ENCODE data around the gene SLC25A21. TPM values are rescaled to one million over a fixed set of nuclear protein-coding genes. Genes with fewer than 3 reads are reported as not detected.
A peak's percentile ranks its signal among the peaks of the same experiment; 100 is the strongest.
"Not testable (repeated sequence)": the region's sequence is repeated elsewhere in the genome, so short reads cannot be mapped to it uniquely, and the experiment has no call there.

Gene SLC25A21
- polyA plus RNA-seq, 1 experiment: 0.50 TPM

DNA sequence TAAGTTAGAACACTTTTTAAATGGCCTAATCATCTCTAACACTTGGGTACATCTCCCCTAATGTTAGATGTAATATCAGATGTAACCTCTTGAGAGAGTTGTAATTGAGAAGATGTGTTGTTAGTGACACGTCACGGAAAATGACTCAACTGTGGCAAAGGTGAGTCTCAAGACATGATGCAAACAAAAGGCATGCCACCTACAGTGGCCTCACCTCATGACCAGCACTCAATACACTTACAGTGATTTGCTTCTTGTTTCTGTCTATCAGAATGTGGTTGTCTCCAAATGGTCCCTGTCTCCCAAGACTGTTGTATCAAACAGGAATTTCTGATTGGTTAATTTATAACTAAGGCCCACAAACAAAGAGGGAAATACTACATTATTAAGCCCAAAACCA, 91.2 kb downstream of the SLC25A21 start:
- Histone ChIP-seq H3K36me3 (ENCODE audit: control insufficient read depth, insufficient read depth, low read length) (no peaks in the 10 kb centered on the region), H3K27me3 (ENCODE audit: control insufficient read depth, insufficient read depth, low read length) (no peaks in the 10 kb centered on the region), H3K4me3 (ENCODE audit: low read depth, low read length) (no peak overlapping the region)
- ChIA-PET POLR2A (no interaction called here), CTCF (no interaction called here)
- no peak for DNase-seq (ENCODE audit: low read depth)
- TF ChIP-seq, protein P1, sequence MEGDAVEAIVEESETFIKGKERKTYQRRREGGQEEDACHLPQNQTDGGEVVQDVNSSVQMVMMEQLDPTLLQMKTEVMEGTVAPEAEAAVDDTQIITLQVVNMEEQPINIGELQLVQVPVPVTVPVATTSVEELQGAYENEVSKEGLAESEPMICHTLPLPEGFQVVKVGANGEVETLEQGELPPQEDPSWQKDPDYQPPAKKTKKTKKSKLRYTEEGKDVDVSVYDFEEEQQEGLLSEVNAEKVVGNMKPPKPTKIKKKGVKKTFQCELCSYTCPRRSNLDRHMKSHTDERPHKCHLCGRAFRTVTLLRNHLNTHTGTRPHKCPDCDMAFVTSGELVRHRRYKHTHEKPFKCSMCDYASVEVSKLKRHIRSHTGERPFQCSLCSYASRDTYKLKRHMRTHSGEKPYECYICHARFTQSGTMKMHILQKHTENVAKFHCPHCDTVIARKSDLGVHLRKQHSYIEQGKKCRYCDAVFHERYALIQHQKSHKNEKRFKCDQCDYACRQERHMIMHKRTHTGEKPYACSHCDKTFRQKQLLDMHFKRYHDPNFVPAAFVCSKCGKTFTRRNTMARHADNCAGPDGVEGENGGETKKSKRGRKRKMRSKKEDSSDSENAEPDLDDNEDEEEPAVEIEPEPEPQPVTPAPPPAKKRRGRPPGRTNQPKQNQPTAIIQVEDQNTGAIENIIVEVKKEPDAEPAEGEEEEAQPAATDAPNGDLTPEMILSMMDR (IDR thresholded peaks at IDR 0.05; ENCODE audit: insufficient read depth, low read depth, low read length): no peak

- ChIA-PET CTCF (no interaction called here), POLR2A (no interaction called here)
- Histone ChIP-seq H3K27me3 (ENCODE audit: control insufficient read depth, insufficient read depth, low read length) (no peaks in the 10 kb centered on the region), H3K36me3 (ENCODE audit: control insufficient read depth, insufficient read depth, low read length) (no peaks in the 10 kb centered on the region), H3K4me3 (ENCODE audit: low read depth, low read length) (no peak overlapping the region)
- DNase-seq (ENCODE audit: low read depth): peak; percentile 20
- TF ChIP-seq, protein P1 (IDR thresholded peaks at IDR 0.05; ENCODE audit: insufficient read depth, low read depth, low read length): no peak
These were observed 94.3 kb downstream of the SLC25A21 start for GRCh38 chr14:37078131-37078530.

DNA sequence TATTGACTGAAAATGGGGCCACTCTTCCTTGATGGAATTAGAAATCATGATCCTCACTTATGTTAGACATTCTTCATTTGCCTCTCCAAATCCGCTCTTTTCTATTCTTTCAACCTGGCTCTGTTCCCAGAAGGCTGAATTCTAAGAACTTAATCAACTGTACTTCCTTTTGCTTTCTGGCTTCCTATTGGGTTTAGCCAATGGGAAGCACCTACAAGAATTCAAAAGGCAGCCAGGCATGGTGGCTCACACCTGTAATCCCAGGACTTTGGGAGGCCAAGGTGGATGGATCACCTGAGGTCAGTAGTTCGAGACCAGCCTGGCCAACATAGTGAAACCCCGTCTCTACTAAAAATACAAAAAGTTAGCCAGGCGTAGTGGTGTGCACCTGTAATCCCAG, 98.1 kb downstream of the SLC25A21 start:
- DNase-seq (ENCODE audit: low read depth); POLR2A ChIA-PET; H3K27me3 ChIP-seq (ENCODE audit: control insufficient read depth, insufficient read depth, low read length); H3K4me3 ChIP-seq (ENCODE audit: low read depth, low read length); H3K36me3 ChIP-seq (ENCODE audit: control insufficient read depth, insufficient read depth, low read length): not testable (repeated sequence)
- CTCF ChIA-PET: interaction anchor here (0.7 kb wide), 1 partner anchor 58 kb away, joined by 4 read pairs; no protein-coding TSS in a partner anchor

DNA sequence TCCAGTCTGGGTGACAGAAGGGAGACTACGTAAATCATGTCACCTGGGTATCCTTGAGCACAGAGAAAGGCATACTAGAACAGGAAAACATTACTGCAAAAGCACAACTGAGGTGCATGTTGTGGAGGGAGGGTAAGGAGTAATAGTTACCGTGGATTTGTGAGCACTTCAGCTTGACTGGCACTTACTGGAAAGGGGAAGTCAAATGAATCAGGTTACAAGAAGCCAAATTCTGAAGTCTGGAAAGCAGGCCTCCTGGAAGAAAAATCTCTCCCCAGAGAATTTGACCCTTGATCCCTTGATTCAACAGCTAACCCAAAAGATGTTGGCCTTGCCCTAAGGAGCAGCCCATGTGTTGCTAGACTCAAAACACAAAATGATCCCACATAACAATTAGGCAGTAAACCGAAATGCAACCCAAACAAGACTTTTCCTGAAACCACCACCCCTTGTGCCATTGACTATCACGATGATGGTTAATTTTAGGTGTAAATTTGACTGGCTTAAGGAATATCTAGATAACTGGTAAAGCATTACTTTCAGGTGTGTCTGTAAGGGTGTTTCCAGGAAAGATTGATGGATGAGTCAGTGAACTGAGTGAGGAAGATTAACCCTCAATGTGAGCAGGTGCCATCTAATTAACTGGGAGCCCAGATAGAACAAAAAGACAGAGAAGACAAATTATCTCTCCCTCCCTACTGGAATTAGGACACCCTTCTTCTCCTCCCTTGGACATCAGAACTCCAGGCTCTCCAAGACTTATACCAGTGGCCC, 108.8 kb downstream of the SLC25A21 start:
- ChIA-PET CTCF (no interaction called here), POLR2A (no interaction called here)
- Histone ChIP-seq H3K36me3 (ENCODE audit: control insufficient read depth, insufficient read depth, low read length) (no peaks in the 10 kb centered on the region), H3K27me3 (ENCODE audit: control insufficient read depth, insufficient read depth, low read length) (0 out of 2 replicates have a peak, but pooled peaks cover 1% of the 10 kb centered on the region), H3K4me3 (ENCODE audit: low read depth, low read length) (no peak overlapping the region)
- no peak for DNase-seq (ENCODE audit: low read depth)
- TF ChIP-seq, protein P1 (IDR thresholded peaks at IDR 0.05; ENCODE audit: insufficient read depth, low read depth, low read length): no peak

- TF ChIP-seq, protein P1 (IDR thresholded peaks at IDR 0.05; ENCODE audit: insufficient read depth, low read depth, low read length): no peak
- POLR2A ChIA-PET: no interaction called here
- Histone ChIP-seq H3K4me3 (ENCODE audit: low read depth, low read length) (no peak overlapping the region), H3K27me3 (ENCODE audit: control insufficient read depth, insufficient read depth, low read length) (0 out of 2 replicates have a peak, but pooled peaks cover 1% of the 10 kb centered on the region), H3K36me3 (ENCODE audit: control insufficient read depth, insufficient read depth, low read length) (no peaks in the 10 kb centered on the region)
- DNase-seq (ENCODE audit: low read depth): no peak
- CTCF ChIA-PET: interaction anchor here (1.7 kb wide), 1 partner anchor 55 kb away, joined by 4 read pairs; no protein-coding TSS in a partner anchor
These were observed 110.1 kb downstream of the SLC25A21 start for GRCh38 chr14:37062191-37062803.
